CD14-positive monocyte (primary cell): ENCODE results near the gene DNAH3. TPM values are rescaled to one million over a fixed set of nuclear protein-coding genes. Genes with fewer than 3 reads are reported as not detected.

Source experiments
- DNase-seq, 3 donors: peaks; one replicate each; pipeline ENCODE4 v3.0.0-alpha.2; 2011 to 2022
- H2AFZ ChIP-seq: 2 replicates; pipeline ENCODE4 v1.6.0; 2012; ENCODE audit warnings: mild to moderate bottlenecking, low read depth, low read length, inconsistent platforms; ENCODE audit not compliant: insufficient read depth, poor library complexity, severe bottlenecking
- H3K27ac ChIP-seq, 2 donors: 1 replicate in 1 of 2; 2 replicates in 1 of 2; pipeline ENCODE4 v1.5.1; 2012 to 2013; ENCODE audit warnings: low read length in 2 of 2, control low read depth in 1 of 2, inconsistent platforms in 1 of 2, low read depth in 1 of 2, mild to moderate bottlenecking in 1 of 2
- H3K27me3 ChIP-seq, 2 donors: one replicate each; pipeline versions ENCODE4 v1.6.0 to v1.6.1; 2011 to 2013; ENCODE audit warnings: low read length in 2 of 2; ENCODE audit not compliant: control insufficient read depth in 2 of 2, insufficient read depth in 2 of 2
- H3K36me3 ChIP-seq, 2 donors: replicated peaks in 1 of 2; 1 replicate in 1 of 2; 2 replicates in 1 of 2; pipeline versions ENCODE4 v1.5.1 to v1.6.1; 2012 to 2013; ENCODE audit warnings: low read length in 2 of 2, control low read depth in 1 of 2, inconsistent platforms in 1 of 2, mild to moderate bottlenecking in 1 of 2; ENCODE audit not compliant: insufficient read depth in 2 of 2, control insufficient read depth in 1 of 2
- H3K4me1 ChIP-seq, 2 donors: 1 replicate in 1 of 2; 2 replicates in 1 of 2; pipeline versions ENCODE4 v1.5.1 to v1.6.1; 2012 to 2013; ENCODE audit warnings: low read length in 2 of 2, control low read depth in 1 of 2, inconsistent platforms in 1 of 2, mild to moderate bottlenecking in 1 of 2, moderate library complexity in 1 of 2; ENCODE audit not compliant: insufficient read depth in 2 of 2, control insufficient read depth in 1 of 2
- H3K4me2 ChIP-seq: replicated peaks from 2 replicates; pipeline ENCODE3; 2012; ENCODE audit warnings: low read length, moderate library complexity, mild to moderate bottlenecking; ENCODE audit not compliant: poor library complexity, severe bottlenecking; ENCODE audit errors: extremely low read depth
- H3K4me3 ChIP-seq, 3 experiments: fragments of 200-600 bp in 1 of 3; sonication (generic) in 1 of 3; replicated peaks in 1 of 3; 1 replicate in 2 of 3; 2 replicates in 1 of 3; pipeline ENCODE4 v1.5.1; 2011 to 2013; ENCODE audit warnings: low read length in 3 of 3, mild to moderate bottlenecking in 3 of 3, control low read depth in 2 of 3, low read depth in 2 of 3, inconsistent platforms in 1 of 3, moderate library complexity in 1 of 3
- H3K79me2 ChIP-seq: 2 replicates; pipeline ENCODE4 v1.6.0; 2012; ENCODE audit warnings: mild to moderate bottlenecking, control low read depth, inconsistent platforms, low read length, moderate library complexity; ENCODE audit not compliant: insufficient read depth
- H3K9ac ChIP-seq: 2 replicates; pipeline ENCODE4 v1.6.0; 2017; ENCODE audit warnings: low read length, mild to moderate bottlenecking; ENCODE audit not compliant: insufficient read depth, poor library complexity, severe bottlenecking
- H3K9me3 ChIP-seq, 2 donors: replicated peaks in 1 of 2; 1 replicate in 1 of 2; 2 replicates in 1 of 2; pipeline versions ENCODE4 v1.5.1 to v1.6.1; 2012 to 2013; ENCODE audit warnings: low read length in 2 of 2, control low read depth in 1 of 2; ENCODE audit not compliant: control insufficient read depth in 1 of 2, insufficient read depth in 1 of 2
- H4K20me1 ChIP-seq: 2 replicates; pipeline ENCODE4 v1.6.0; 2012; ENCODE audit warnings: mild to moderate bottlenecking, low read length, control low read depth, moderate library complexity; ENCODE audit not compliant: insufficient read depth
- H3K27ac Mint-ChIP-seq, 7 donors: one replicate each; pipeline ENCODE4 v1.8.0; 2020; ENCODE audit warnings: mild to moderate bottlenecking in 7 of 7, mixed read lengths in 7 of 7, moderate library complexity in 6 of 7, inconsistent platforms in 2 of 7
- H3K27me3 Mint-ChIP-seq, 3 donors: one replicate each; pipeline ENCODE4 v1.8.0; 2021 to 2022; ENCODE audit warnings: low read depth in 3 of 3, mild to moderate bottlenecking in 3 of 3, mixed read lengths in 3 of 3, moderate library complexity in 3 of 3, inconsistent platforms in 1 of 3
- H3K36me3 Mint-ChIP-seq, 2 donors: one replicate each; pipeline ENCODE4 v1.8.0; 2020; ENCODE audit warnings: mixed read lengths in 2 of 2, inconsistent platforms in 1 of 2, mild to moderate bottlenecking in 1 of 2
- H3K4me1 Mint-ChIP-seq: one replicate; pipeline ENCODE4 v1.8.0; 2020; ENCODE audit warnings: mild to moderate bottlenecking, mixed read lengths
- H3K4me3 Mint-ChIP-seq, 2 donors: one replicate each; pipeline ENCODE4 v1.8.0; 2020; ENCODE audit warnings: mild to moderate bottlenecking in 2 of 2, mixed read lengths in 2 of 2, moderate library complexity in 1 of 2
- H3K9me3 Mint-ChIP-seq, 7 donors: one replicate each; pipeline ENCODE4 v1.8.0; 2020 to 2022; ENCODE audit warnings: mixed read lengths in 7 of 7, mild to moderate bottlenecking in 6 of 7, moderate library complexity in 6 of 7, inconsistent platforms in 2 of 7
- WGBS: methylation state at CpG from one replicate; pipeline ENCODE4 v1.1.5; 2013; ENCODE audit warnings: missing lambda C conversion rate; ENCODE audit not compliant: insufficient coverage; 5-methylcytosine and 5-hydroxymethylcytosine counted together
- intact Hi-C, 2 donors: fragments of 100-400 bp; cut with micrococcal nuclease; formaldehyde crosslinking; loops; one replicate each; pipeline versions ENCODE4 v1.15.0 to v1.15.1; 2023
- polyA plus RNA-seq, 3 donors: library from polyadenylated mRNA; depleted of rRNA in 1 of 3; unstranded in 2 of 3; stranded (reverse) in 1 of 3; fragments of 300-500 nt in 2 of 3; fragments of >200 nt in 1 of 3; fragmentation: Illumina TruSeq in 2 of 3; gene quantifications; 1 replicate in 2 of 3; 2 replicates in 1 of 3; pipeline ENCODE4 v1.2.3, GENCODE V29; 2012 to 2021
- TF ChIP-seq, protein P1 (sequence below): fragments of 200-600 bp; IDR thresholded peaks from one replicate; pipeline ENCODE4 v1.8.0; 2022; ENCODE audit warnings: antibody characterized with exemption, mild to moderate bottlenecking

Gene DNAH3
- polyA plus RNA-seq, 3 donors: not detected

- Mint-ChIP-seq H3K27ac (no peak overlapping the region), H3K4me1 (no peaks in the 10 kb centered on the region), H3K36me3 (no peaks in the 10 kb centered on the region), H3K9me3 (peaks cover 0 to 7% (median 5%) of the 10 kb centered on the region in 7 donors), H3K27me3 (peaks cover 0 to 6% (median 0%) of the 10 kb centered on the region in 3 donors), H3K4me3 (no peak overlapping the region)
- TF ChIP-seq, protein P1, sequence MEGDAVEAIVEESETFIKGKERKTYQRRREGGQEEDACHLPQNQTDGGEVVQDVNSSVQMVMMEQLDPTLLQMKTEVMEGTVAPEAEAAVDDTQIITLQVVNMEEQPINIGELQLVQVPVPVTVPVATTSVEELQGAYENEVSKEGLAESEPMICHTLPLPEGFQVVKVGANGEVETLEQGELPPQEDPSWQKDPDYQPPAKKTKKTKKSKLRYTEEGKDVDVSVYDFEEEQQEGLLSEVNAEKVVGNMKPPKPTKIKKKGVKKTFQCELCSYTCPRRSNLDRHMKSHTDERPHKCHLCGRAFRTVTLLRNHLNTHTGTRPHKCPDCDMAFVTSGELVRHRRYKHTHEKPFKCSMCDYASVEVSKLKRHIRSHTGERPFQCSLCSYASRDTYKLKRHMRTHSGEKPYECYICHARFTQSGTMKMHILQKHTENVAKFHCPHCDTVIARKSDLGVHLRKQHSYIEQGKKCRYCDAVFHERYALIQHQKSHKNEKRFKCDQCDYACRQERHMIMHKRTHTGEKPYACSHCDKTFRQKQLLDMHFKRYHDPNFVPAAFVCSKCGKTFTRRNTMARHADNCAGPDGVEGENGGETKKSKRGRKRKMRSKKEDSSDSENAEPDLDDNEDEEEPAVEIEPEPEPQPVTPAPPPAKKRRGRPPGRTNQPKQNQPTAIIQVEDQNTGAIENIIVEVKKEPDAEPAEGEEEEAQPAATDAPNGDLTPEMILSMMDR: no peak
- intact Hi-C loops: no loop called here
- H3K27ac ChIP-seq: no peak overlapping the region
- H3K4me3 ChIP-seq: no peak overlapping the region
- no peaks in the 10 kb centered on the region for H3K79me2 ChIP-seq
- peaks cover 0 to 7% of the 10 kb centered on the region in 2 donors for H3K9me3 ChIP-seq
- DNase-seq: no peak
- H2AFZ ChIP-seq: no peak overlapping the region
- no peaks in the 10 kb centered on the region for H3K4me1 ChIP-seq
- H3K36me3 ChIP-seq: no peaks in the 10 kb centered on the region
- H4K20me1 ChIP-seq: no peaks in the 10 kb centered on the region
- H3K27me3 ChIP-seq: no peaks in the 10 kb centered on the region
- H3K9ac ChIP-seq: no peak overlapping the region
- WGBS: 50% methylated on average over 1 of the region's 5 CpGs
- no peak overlapping the region for H3K4me2 ChIP-seq
Measured at GRCh38 chr16:20987049-20987448, 163.6 kb downstream of the DNAH3 start.

GRCh38 chr16:20984019-20984418 lies 166.6 kb downstream of the DNAH3 start:
- no peak overlapping the region for H3K4me2 ChIP-seq
- H3K27me3 ChIP-seq: no peaks in the 10 kb centered on the region
- H3K4me3 ChIP-seq: no peak overlapping the region
- peaks cover 0 to 1% (median 0%) of the 10 kb centered on the region in 3 donors for H3K27me3 Mint-ChIP-seq
- TF ChIP-seq, protein P1: no peak
- H3K27ac ChIP-seq: no peak overlapping the region
- H2AFZ ChIP-seq: no peak overlapping the region
- H3K79me2 ChIP-seq: no peaks in the 10 kb centered on the region
- H3K9me3 Mint-ChIP-seq: peaks cover 0 to 6% (median 4%) of the 10 kb centered on the region in 7 donors
- no peaks in the 10 kb centered on the region for H3K36me3 Mint-ChIP-seq
- H3K36me3 ChIP-seq: no peaks in the 10 kb centered on the region
- H3K9ac ChIP-seq: no peak overlapping the region
- intact Hi-C loops: no loop called here
- WGBS: 92% methylated on average over 6 of the region's 6 CpGs
- H3K4me1 ChIP-seq: no peaks in the 10 kb centered on the region
- no peaks in the 10 kb centered on the region for H3K4me1 Mint-ChIP-seq
- H3K4me3 Mint-ChIP-seq: no peak overlapping the region
- no peak overlapping the region for H3K27ac Mint-ChIP-seq
- no peak for DNase-seq
- H4K20me1 ChIP-seq: no peaks in the 10 kb centered on the region
- peaks cover 0 to 7% of the 10 kb centered on the region in 2 donors for H3K9me3 ChIP-seq
